Neuronal stem cell (in vitro differentiated cells): ENCODE results near the gene NSMCE1.
"Not testable (repeated sequence)": the region's sequence is repeated elsewhere in the genome, so short reads cannot be mapped to it uniquely, and the experiment has no call there.

Experiments
- DNase-seq: peaks from one replicate; pipeline ENCODE4 v3.0.0-alpha.2; 2013; ENCODE audit warnings: low spot score
- H2AFZ ChIP-seq: one replicate; pipeline ENCODE4 v1.6.1; 2013; ENCODE audit warnings: mild to moderate bottlenecking, low read length, inconsistent platforms
- H2AK5ac ChIP-seq: 2 replicates; pipeline ENCODE4 v1.6.1; 2013; ENCODE audit warnings: low read depth, mild to moderate bottlenecking, inconsistent platforms, low read length, moderate library complexity, mixed read lengths
- H2BK120ac ChIP-seq: 2 replicates; pipeline ENCODE4 v1.6.1; 2013; ENCODE audit warnings: low read depth, mild to moderate bottlenecking, inconsistent platforms, low read length, moderate library complexity, mixed read lengths
- H2BK12ac ChIP-seq: one replicate; pipeline ENCODE4 v1.6.1; 2013; ENCODE audit warnings: low read length, inconsistent platforms
- H2BK15ac ChIP-seq: 2 replicates; pipeline ENCODE4 v1.6.1; 2013; ENCODE audit warnings: mild to moderate bottlenecking, low read length, inconsistent platforms, mixed read lengths
- H2BK5ac ChIP-seq: one replicate; pipeline ENCODE4 v1.6.1; 2013; ENCODE audit warnings: inconsistent platforms, mild to moderate bottlenecking, low read length, moderate library complexity
- H3K14ac ChIP-seq: one replicate; pipeline ENCODE4 v1.6.1; 2013; ENCODE audit warnings: low read length, inconsistent platforms
- H3K18ac ChIP-seq: 2 replicates; pipeline ENCODE4 v1.6.1; 2013; ENCODE audit warnings: low read length, inconsistent platforms
- H3K23ac ChIP-seq: 2 replicates; pipeline ENCODE4 v1.6.1; 2013; ENCODE audit warnings: low read depth, mild to moderate bottlenecking, mixed read lengths, low read length, inconsistent platforms; ENCODE audit not compliant: poor library complexity
- H3K27ac ChIP-seq: replicated peaks from 3 replicates; pipeline ENCODE4 v1.5.1; 2013; ENCODE audit warnings: low read length, inconsistent platforms
- H3K27me3 ChIP-seq, 3 experiments: 2 replicates each; pipeline ENCODE4 v1.6.1; 2013; ENCODE audit warnings: low read length in 3 of 3, mild to moderate bottlenecking in 2 of 3, inconsistent platforms in 1 of 3, low read depth in 1 of 3, mixed read lengths in 1 of 3, moderate library complexity in 1 of 3; ENCODE audit not compliant: control insufficient read depth in 3 of 3, insufficient read depth in 3 of 3
- H3K36me3 ChIP-seq, 2 donors: replicated peaks in 1 of 2; 2 replicates each; pipeline ENCODE4 v1.6.1; 2013; ENCODE audit warnings: low read length in 2 of 2; ENCODE audit not compliant: control insufficient read depth in 2 of 2, insufficient read depth in 2 of 2
- H3K4ac ChIP-seq: 2 replicates; pipeline ENCODE4 v1.6.1; 2013; ENCODE audit warnings: inconsistent platforms, mild to moderate bottlenecking, low read length, moderate library complexity
- H3K4me1 ChIP-seq, 2 donors: 1 replicate in 1 of 2; 2 replicates in 1 of 2; pipeline ENCODE4 v1.6.1; 2013; ENCODE audit warnings: low read length in 2 of 2, low read depth in 1 of 2; ENCODE audit not compliant: control insufficient read depth in 2 of 2, insufficient read depth in 1 of 2
- H3K4me2 ChIP-seq: one replicate; pipeline ENCODE4 v1.6.1; 2013; ENCODE audit warnings: mild to moderate bottlenecking, low read length, inconsistent platforms; ENCODE audit not compliant: insufficient read depth, poor library complexity, severe bottlenecking
- H3K4me3 ChIP-seq, 2 donors: 2 replicates each; pipeline ENCODE4 v1.5.1; 2013; ENCODE audit warnings: low read length in 2 of 2, mild to moderate bottlenecking in 2 of 2, inconsistent platforms in 1 of 2, moderate library complexity in 1 of 2
- H3K79me1 ChIP-seq: one replicate; pipeline ENCODE4 v1.6.1; 2013; ENCODE audit warnings: low read depth, mild to moderate bottlenecking, inconsistent platforms, low read length, moderate library complexity
- H3K9ac ChIP-seq: one replicate; pipeline ENCODE4 v1.6.1; 2013; ENCODE audit warnings: mild to moderate bottlenecking, low read depth, low read length, inconsistent platforms; ENCODE audit not compliant: poor library complexity
- H3K9me3 ChIP-seq, 2 donors: replicated peaks in 1 of 2; 2 replicates each; pipeline versions ENCODE3 to v1.6.1; 2013; ENCODE audit warnings: low read length in 2 of 2, mild to moderate bottlenecking in 2 of 2, inconsistent platforms in 1 of 2, low read depth in 1 of 2, mixed read lengths in 1 of 2, moderate library complexity in 1 of 2; ENCODE audit not compliant: control insufficient read depth in 2 of 2, insufficient read depth in 1 of 2
- H4K8ac ChIP-seq: one replicate; pipeline ENCODE4 v1.6.1; 2013; ENCODE audit warnings: low read depth, mild to moderate bottlenecking, inconsistent platforms, low read length, moderate library complexity
- H4K91ac ChIP-seq: one replicate; pipeline ENCODE4 v1.6.1; 2013; ENCODE audit warnings: low read length, low read depth, mild to moderate bottlenecking, inconsistent platforms; ENCODE audit not compliant: poor library complexity
- WGBS, 2 donors: extraction: QIAGEN DNeasy Blood & Tissue Kit; methylation state at CpG; one replicate each; pipeline ENCODE4 v1.1.7; 2013; ENCODE audit warnings: missing lambda C conversion rate in 2 of 2, mixed read lengths in 1 of 2; ENCODE audit not compliant: insufficient read length in 2 of 2, insufficient replicate concordance in 1 of 2; ENCODE audit errors: extremely low coverage in 2 of 2; 5-methylcytosine and 5-hydroxymethylcytosine counted together

Gene NSMCE1

GRCh38 chr16:27247076-27247475, 21.5 kb downstream of the NSMCE1 start:
- not testable (repeated sequence) for H3K79me1 ChIP-seq, H4K8ac ChIP-seq, H3K14ac ChIP-seq, H3K18ac ChIP-seq, H3K4me3 ChIP-seq, H2BK5ac ChIP-seq, H3K27me3 ChIP-seq, H3K9ac ChIP-seq, H2BK15ac ChIP-seq, H4K91ac ChIP-seq, H3K4me2 ChIP-seq, H3K36me3 ChIP-seq, H3K9me3 ChIP-seq, H3K23ac ChIP-seq, DNase-seq, H3K4ac ChIP-seq, H2BK12ac ChIP-seq, H2BK120ac ChIP-seq, H2AK5ac ChIP-seq, H3K27ac ChIP-seq, H2AFZ ChIP-seq
- H3K4me1 ChIP-seq = peaks cover 10 to 13% of the 10 kb centered on the region in 2 donors
- no CpG with 5 or more reads among the region's 1 CpG for WGBS, 2 donors

GRCh38 chr16:27246439-27246838, 22.1 kb downstream of the NSMCE1 start:
- H3K79me1 ChIP-seq = peaks cover 1% of the 10 kb centered on the region
- H4K91ac ChIP-seq = no peak overlapping the region
- H3K27me3 ChIP-seq = no peaks in the 10 kb centered on the region
- H3K27ac ChIP-seq = no peak overlapping the region
- no peak for DNase-seq
- no peak overlapping the region for H3K4me2 ChIP-seq
- no peak overlapping the region for H2AK5ac ChIP-seq
- H2BK5ac ChIP-seq = no peak overlapping the region
- no peak overlapping the region for H4K8ac ChIP-seq
- H3K9me3 ChIP-seq = no peaks in the 10 kb centered on the region
- H3K4me1 ChIP-seq = peaks cover 10% of the 10 kb centered on the region in 2 donors
- H3K4ac ChIP-seq = no peak overlapping the region
- peaks cover 0 to 6% of the 10 kb centered on the region in 2 donors for H3K36me3 ChIP-seq
- WGBS, 2 donors = no CpG with 5 or more reads among the region's 4 CpGs
- no peak overlapping the region for H2BK12ac ChIP-seq
- no peak overlapping the region for H2AFZ ChIP-seq
- H3K23ac ChIP-seq = no peak overlapping the region
- H3K4me3 ChIP-seq = no peak overlapping the region
- no peak overlapping the region for H3K9ac ChIP-seq
- H2BK15ac ChIP-seq = no peak overlapping the region
- no peak overlapping the region for H3K18ac ChIP-seq
- H3K14ac ChIP-seq = no peak overlapping the region
- no peak overlapping the region for H2BK120ac ChIP-seq

- Histone ChIP-seq H3K9ac (peak overlapping the region; percentile 63), H2AK5ac (no peak overlapping the region), H3K36me3 (peaks cover 0 to 11% of the 10 kb centered on the region in 2 donors), H3K18ac (peak overlapping the region; percentile 32), H3K9me3 (no peaks in the 10 kb centered on the region), H2BK15ac (no peak overlapping the region), H3K4ac (no peak overlapping the region), H2BK120ac (no peak overlapping the region), H3K4me1 (peaks cover 10% of the 10 kb centered on the region in 2 donors), H3K27me3 (no peaks in the 10 kb centered on the region), H3K4me2 (no peak overlapping the region), H3K23ac (no peak overlapping the region), H3K14ac (no peak overlapping the region), H4K91ac (no peak overlapping the region), H3K79me1 (peaks cover 1% of the 10 kb centered on the region), H2BK12ac (no peak overlapping the region), H2AFZ (no peak overlapping the region), H2BK5ac (no peak overlapping the region), H4K8ac (no peak overlapping the region), H3K4me3 (no peak overlapping the region), H3K27ac (no peak overlapping the region)
- DNase-seq = no peak
- no CpG with 5 or more reads among the region's 19 CpGs for WGBS, 2 donors
These were observed 23.0 kb downstream of the NSMCE1 start for GRCh38 chr16:27245276-27246172.

- peak overlapping the region; percentile 59 for H3K23ac ChIP-seq
These were observed 24.2 kb downstream of the NSMCE1 start for GRCh38 chr16:27244363-27244755.

More at GRCh38 chr16:27244363-27244755, 24.2 kb downstream of the NSMCE1 start:
- H4K91ac ChIP-seq = peak overlapping the region; percentile 64
- H2BK15ac ChIP-seq = peak overlapping the region; percentile 9
- H3K4me1 ChIP-seq = peaks cover 10% of the 10 kb centered on the region in 2 donors
- H3K14ac ChIP-seq = peak overlapping the region; percentile 14
- no peak overlapping the region for H4K8ac ChIP-seq
- H3K79me1 ChIP-seq = peaks cover 1% of the 10 kb centered on the region
- peaks cover 0 to 11% of the 10 kb centered on the region in 2 donors for H3K36me3 ChIP-seq
- no peak overlapping the region for H3K4me3 ChIP-seq
- no peak overlapping the region for H2BK5ac ChIP-seq
- H3K9me3 ChIP-seq = no peaks in the 10 kb centered on the region
- H2AFZ ChIP-seq = no peak overlapping the region
- no peak overlapping the region for H3K4me2 ChIP-seq
- H3K27me3 ChIP-seq = no peaks in the 10 kb centered on the region
- no peak overlapping the region for H2BK120ac ChIP-seq
- peak overlapping the region; percentile 24 for H3K4ac ChIP-seq
- H2AK5ac ChIP-seq = peak overlapping the region; percentile 39
- peak overlapping the region; percentile 52 for H3K18ac ChIP-seq
- no peak overlapping the region for H3K9ac ChIP-seq
- H2BK12ac ChIP-seq = no peak overlapping the region
- H3K27ac ChIP-seq = no peak overlapping the region
- DNase-seq = no peak
- WGBS, 2 donors = no CpG with 5 or more reads among the region's 7 CpGs
